Esophagus mucosa (tissue), 1 donor: ENCODE results near the gene GNL3L. TPM values are rescaled to one million over a fixed set of nuclear protein-coding genes. Genes with fewer than 3 reads are reported as not detected.
"Not testable (repeated sequence)": the region's sequence is repeated elsewhere in the genome, so short reads cannot be mapped to it uniquely, and the experiment has no call there.

Source experiments
- ATAC-seq: fragments of 200-7000 bp; cut with Tn5 transposase; one replicate; pipeline ENCODE4 v1.9.1; 2020
- total RNA-seq: library from RNA; stranded (reverse); gene quantifications from one replicate; pipeline ENCODE4 v1.2.4, GENCODE V29; 2023
- donor health status: DM: yes; HTN: yes; CAD: no.

The GNL3L gene
- 25.7 TPM for total RNA-seq

DNA sequence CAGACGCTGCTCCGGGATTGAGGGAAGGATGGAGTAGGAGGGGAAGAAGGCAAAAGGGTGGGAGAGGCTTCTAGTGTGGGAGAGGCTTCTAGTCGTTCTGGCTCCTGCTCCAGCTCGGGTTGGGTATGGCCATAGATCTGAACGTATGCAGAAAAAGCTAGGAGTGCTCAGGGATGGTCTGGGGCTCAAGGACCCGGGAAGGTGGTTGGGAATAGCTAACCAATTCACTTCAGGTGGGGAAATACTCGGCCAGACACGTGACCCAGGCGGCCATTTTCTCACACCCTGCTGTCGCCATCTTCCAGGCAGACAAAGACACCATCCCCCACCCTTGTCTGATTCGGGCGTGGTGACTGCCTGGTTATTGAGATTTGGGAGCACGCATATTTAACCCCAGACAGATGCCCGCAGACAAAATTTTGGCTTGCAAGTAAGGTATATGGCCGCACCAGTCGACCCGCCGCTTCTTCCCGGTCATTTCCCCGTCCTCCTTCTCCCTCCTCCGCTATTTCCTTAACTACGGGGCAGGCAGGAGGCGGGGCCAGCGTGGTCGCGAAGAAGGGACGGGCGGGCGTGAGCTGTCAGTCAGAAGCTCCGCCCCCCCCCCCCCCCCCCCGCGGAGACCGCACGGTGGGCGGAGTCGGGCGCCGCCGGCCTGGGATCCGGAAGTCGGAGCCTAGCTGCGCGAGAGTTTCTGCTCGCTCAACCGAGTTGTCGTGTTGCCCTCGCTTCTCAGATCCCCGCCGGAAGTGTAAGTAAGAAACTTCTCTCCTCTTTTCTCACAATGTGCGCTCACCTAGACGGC is at the start of gene GNL3L:
GNL3L (plus strand) TSS at position 668 of the 805 bp plus-strand sequence. CDS start 2,348 bp downstream, outside the sequence.
- peak; percentile 92 for ATAC-seq

DNA sequence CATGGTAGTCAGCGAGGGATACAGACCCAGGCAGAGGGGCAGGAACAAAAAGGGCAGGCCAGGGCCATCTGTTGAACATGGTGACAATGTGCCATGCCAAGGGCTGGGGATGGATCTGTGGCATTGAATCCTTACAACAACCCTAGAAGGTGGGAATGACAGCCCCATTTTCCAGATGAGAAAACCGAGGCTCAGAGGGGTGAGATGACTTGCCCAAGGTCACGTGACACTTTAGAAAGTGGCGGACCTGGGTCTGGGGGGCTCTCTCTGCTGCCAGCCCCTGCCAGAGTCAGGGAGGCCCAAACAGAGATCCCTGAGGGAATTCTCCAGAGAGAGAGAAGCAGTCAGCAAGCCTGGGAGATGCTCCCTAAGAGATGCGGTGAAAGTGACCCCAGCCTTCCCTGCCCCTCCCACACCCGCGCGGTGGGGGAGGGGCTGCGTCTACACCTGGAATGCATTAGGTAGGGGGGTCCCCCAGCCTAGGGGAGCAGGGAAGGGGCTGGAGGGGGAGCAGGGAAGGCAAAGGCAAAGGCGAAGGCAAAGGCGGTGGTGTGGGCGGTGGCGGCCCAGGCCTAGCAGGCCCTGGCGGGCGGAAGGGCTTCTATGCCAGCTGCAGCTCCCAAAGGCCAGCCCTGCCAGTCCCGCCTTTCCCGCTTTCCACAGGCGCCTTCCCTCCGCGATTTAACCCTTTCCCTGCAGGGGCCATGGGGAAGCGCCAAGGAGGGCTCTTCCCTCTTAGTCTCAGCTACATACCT is 47.0 kb upstream of the GNL3L start:
- peak; percentile 49 for ATAC-seq

- ATAC-seq, result no peak
Observed at GRCh38 chrX:54483946-54484345, 46.1 kb upstream of the GNL3L start.

GRCh38 chrX:54484666-54485065 is 45.4 kb upstream of the GNL3L start:
- no peak for ATAC-seq

DNA sequence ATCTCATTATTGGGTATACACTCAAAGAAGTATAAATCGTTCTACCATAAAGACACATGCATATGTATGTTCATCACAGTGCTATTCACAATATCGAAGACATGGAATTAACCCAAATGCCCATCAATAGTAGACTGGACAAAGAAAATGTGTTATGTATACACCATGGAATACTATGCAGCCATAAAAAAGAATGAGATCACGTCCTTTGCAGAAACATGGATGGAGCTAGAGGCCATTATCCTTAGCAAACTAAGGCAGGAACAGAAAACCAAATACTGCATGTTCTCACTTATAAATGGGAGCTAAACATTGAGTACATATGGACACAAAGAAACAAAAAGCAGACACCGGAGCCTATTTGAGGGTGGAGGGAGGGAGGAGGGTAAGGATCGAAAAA is 40.2 kb upstream of the GNL3L start:
- not testable (repeated sequence) for ATAC-seq

DNA sequence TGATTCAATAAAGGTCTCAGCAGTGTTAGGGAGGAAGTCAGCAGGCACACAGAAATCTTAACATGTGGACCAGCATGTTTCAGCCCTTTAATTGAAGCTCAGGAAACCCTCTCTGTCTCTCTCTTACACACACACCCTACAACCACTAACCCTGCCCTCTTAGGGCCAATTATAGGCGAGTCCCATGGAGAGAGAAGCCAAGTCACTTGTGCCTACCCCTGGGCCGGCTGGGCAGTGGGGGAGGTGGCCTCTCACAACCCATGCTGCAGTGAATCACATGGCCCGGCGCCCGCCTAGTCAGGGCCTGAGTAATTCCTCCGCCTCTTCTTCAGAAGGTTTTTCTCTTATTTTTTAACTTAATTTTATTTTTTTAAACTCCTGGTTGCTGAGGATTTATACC is 37.7 kb upstream of the GNL3L start:
- ATAC-seq, result peak; percentile 82

GRCh38 chrX:54494166-54494988 is 35.6 kb upstream of the GNL3L start:
- no peak for ATAC-seq

GRCh38 chrX:54494989-54495813 is 34.8 kb upstream of the GNL3L start:
- peak; percentile 32 for ATAC-seq

- peak; percentile 62 for ATAC-seq
Observed at GRCh38 chrX:54495814-54496516, 34.1 kb upstream of the GNL3L start, which contains the start of gene FGD1. Gene FGD1 (minus strand): TSS chrX:54496234. CDS start chrX:54495432, 802 bp downstream.

DNA sequence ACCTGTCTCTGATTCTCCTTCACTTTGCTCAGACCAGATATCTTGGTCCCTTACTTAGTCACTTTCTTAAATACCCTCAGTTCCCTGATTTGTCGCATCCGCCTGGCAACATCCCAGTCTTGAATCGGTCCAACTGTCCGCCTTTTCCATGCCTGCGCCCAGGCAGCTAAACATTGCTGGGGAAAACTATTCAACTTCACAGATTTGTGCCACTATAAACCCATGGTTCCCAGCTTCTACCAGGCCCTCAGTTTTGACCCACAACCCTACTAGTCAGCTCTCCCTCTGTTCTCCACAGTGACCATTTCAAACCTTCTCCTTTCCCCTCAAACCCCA is 33.5 kb upstream of the GNL3L start:
- no peak for ATAC-seq

DNA sequence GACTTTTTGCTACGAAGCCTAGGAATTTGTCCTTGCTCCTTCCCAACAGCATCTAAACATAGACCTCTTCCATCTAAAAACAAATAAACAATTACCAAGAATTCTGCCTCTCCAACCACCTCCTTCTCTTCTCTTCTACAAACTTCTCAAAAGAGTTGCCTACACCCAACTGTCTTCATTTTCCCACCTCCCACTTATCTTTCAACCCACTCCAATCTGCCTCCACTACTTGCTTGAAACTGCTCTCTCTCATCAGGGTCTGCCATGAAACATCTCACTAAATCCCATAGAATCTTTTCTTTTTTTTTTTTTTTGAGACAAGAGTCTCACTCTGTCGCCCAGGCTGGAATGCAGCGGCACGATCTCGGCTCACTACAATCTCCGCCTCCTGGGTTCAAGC is 33.1 kb upstream of the GNL3L start:
- ATAC-seq, result no peak

DNA sequence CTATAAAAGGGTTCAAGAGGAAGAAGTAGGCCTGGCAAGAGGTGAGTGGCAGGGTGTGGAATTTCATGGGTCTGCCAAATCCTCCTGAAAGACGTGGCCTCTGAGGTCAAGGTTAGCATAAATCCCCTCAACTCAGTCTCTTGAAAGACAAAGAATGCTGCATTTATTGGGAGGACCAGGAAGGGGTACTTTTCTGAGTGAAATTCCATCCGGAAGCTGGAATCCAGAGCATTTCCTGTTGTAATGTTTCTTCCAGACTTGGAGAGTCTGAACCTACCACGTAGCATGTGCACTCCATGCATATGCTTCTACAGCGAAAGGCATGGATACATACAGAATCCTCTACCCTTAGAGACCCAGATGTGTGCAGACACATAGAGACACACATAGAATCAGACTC is 20.6 kb upstream of the GNL3L start:
- no peak for ATAC-seq

DNA sequence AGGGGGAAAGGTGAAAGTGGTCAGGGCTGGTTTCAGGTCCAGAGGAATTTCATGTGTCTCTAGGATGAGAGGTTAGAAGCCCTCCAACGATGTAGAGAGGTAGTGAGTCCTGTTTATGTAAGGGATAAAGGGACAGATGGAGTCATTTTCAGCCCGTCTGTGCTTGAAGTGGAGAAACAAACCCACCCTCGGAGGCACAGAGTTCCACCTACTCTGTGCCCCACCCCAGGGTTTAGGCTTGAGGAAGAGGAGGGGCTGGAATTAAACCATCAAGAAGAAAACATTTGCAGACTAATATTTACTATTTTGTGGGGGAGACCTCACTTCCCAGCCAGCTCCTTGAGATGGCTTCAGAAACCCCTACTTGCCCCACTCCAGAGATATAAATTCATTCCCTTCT is 868 bp upstream of the GNL3L start:
- ATAC-seq, result no peak

GRCh38 chrX:54530357-54530900 is 410 bp downstream of the GNL3L start:
- peak; percentile 22 for ATAC-seq

- no peak for ATAC-seq
Observed at GRCh38 chrX:54534271-54534670, 4.3 kb downstream of the GNL3L start.

GRCh38 chrX:54540289-54540688 is 10.3 kb downstream of the GNL3L start:
- no peak for ATAC-seq

- ATAC-seq, result not testable (repeated sequence)
Observed at GRCh38 chrX:54542239-54542638, 12.2 kb downstream of the GNL3L start.

- no peak for ATAC-seq
Observed at GRCh38 chrX:54550821-54551220, 20.8 kb downstream of the GNL3L start.

GRCh38 chrX:54551801-54552200 is 21.8 kb downstream of the GNL3L start:
- no peak for ATAC-seq

DNA sequence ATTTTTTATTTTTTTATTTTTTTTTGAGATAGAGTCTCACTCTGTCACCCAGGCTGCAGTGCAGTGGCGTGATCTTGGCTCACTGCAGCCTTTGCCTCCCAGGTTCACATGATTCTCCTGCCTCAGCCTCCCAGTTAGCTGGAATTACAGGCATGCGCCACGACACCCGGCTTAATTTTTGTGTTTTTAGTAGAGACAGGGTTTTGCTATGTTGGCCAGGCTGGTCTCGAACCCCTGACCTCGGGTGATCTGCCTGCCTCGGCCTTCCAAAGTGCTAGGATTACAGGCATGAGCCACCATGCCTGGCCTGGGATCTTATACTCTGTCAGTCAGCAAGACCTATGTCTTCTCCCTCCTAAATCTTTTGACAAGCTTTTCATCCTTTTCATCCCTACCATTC is 25.0 kb downstream of the GNL3L start:
- not testable (repeated sequence) for ATAC-seq

DNA sequence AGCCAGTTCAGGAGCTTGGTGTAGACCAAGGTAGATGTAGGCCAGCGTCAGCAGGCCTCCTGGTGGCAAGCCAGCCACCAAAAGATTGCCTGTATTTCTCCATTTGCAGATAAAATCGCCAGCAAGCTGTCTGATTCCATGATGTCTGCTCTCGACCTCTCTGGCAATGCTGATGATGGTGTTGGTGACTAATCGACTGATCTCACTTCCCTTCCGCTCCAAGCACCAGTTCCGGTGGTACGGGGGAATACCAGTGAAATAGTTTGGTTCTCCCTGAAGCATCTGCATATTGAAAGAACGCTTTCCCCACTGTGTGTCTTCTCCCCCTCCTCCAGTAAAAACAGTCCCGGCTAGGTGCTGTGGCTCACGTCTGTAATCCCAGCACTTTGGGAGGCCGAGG is 30.4 kb downstream of the GNL3L start:
- no peak for ATAC-seq
